ENCODE results near the gene HOXD13. TPM values are rescaled to one million over a fixed set of nuclear protein-coding genes. Genes with fewer than 3 reads are reported as not detected.

HOXD13 gene
- total RNA-seq, 4 donors from 2014 or later: 1.1 TPM; not detected in 3

GRCh38 chr2:176137906-176138305 is 45.4 kb downstream of the HOXD13 start:
- TF ChIP-seq CTCF (IDR thresholded peaks at IDR 0.05; ENCODE audit: low read depth): no peak

GRCh38 chr2:176138526-176138922 is 46.0 kb downstream of the HOXD13 start:
- TF ChIP-seq CTCF (IDR thresholded peaks at IDR 0.05; ENCODE audit: low read depth): no peak

- TF ChIP-seq CTCF (IDR thresholded peaks at IDR 0.05; ENCODE audit: low read depth): no peak
Measured at GRCh38 chr2:176138923-176139660, 46.6 kb downstream of the HOXD13 start.

- no peak for TF ChIP-seq CTCF (IDR thresholded peaks at IDR 0.05; ENCODE audit: low read depth)
Measured at GRCh38 chr2:176139661-176140512, 47.4 kb downstream of the HOXD13 start.

GRCh38 chr2:176140513-176141317 is 48.2 kb downstream of the HOXD13 start:
- no peak for TF ChIP-seq CTCF (IDR thresholded peaks at IDR 0.05; ENCODE audit: low read depth)

- TF ChIP-seq CTCF (IDR thresholded peaks at IDR 0.05; ENCODE audit: low read depth): no peak
Measured at GRCh38 chr2:176142281-176142680, 49.8 kb downstream of the HOXD13 start.

Other genes with a start within 250 kb of the HOXD13 start
- 10 to 100 TPM; 35.0 to 60.8 (median 38.3) TPM for gene LNPK, start 90.5 kb upstream of the HOXD13 start, total RNA-seq
- gene EVX2, start 8.8 kb upstream of the HOXD13 start, total RNA-seq: under 1 TPM in 1 of 4 donors, not detected in 3; 0.16 TPM
- gene HOXD12, start 7.1 kb downstream of the HOXD13 start, total RNA-seq: not detected
- not detected for gene HOXD11, start 14.6 kb downstream of the HOXD13 start, total RNA-seq
- gene HOXD10, start 24.1 kb downstream of the HOXD13 start, total RNA-seq: under 1 TPM in 2 of 4 donors, not detected in 2; 0.17 to 0.66 TPM
- 1 to 10 TPM; 1.9 to 6.4 (median 3.7) TPM for gene HOXD9, start 30.0 kb downstream of the HOXD13 start, total RNA-seq
- gene HOXD8, start 37.0 kb downstream of the HOXD13 start, total RNA-seq: 10 to 100 TPM in 3 of 4 donors, 1 to 10 TPM in 1; 8.0 to 24.5 (median 14.4) TPM
- gene HOXD4, start 58.8 kb downstream of the HOXD13 start, total RNA-seq: 10 to 100 TPM in 1 of 4 donors, 1 to 10 TPM in 3; 1.5 to 20.7 (median 6.4) TPM
- 10 to 100 TPM in 1 of 4 donors, 1 to 10 TPM in 3; 1.3 to 23.0 (median 3.6) TPM for gene HOXD3, start 64.6 kb downstream of the HOXD13 start, total RNA-seq
- 1 to 10 TPM in 2 of 4 donors, under 1 TPM in 2; 0.38 to 2.1 (median 1.1) TPM for gene HOXD1, start 95.9 kb downstream of the HOXD13 start, total RNA-seq
- 10 to 100 TPM; 18.4 to 24.5 (median 21.4) TPM for gene MTX2, start 176.7 kb downstream of the HOXD13 start, total RNA-seq

All from subcutaneous adipose tissue (tissue), 4 donors.